KOPT-K1 (cell line): Measurements from ENCODE around the gene ADAMTS12.

Experiments used
- H3K27ac ChIP-seq: fragments of 200-600 bp; sonication (generic); 2 replicates; pipeline ENCODE4 v1.5.1; 2016; ENCODE audit warnings: antibody characterized with exemption, mild to moderate bottlenecking, low read depth, low read length; ENCODE audit not compliant: poor library complexity, severe bottlenecking
- H3K36me3 ChIP-seq: fragments of 200-600 bp; sonication (generic); 2 replicates; pipeline ENCODE4 v1.5.1; 2017; ENCODE audit warnings: antibody characterized with exemption, mild to moderate bottlenecking, low read length, moderate library complexity; ENCODE audit not compliant: insufficient read depth
- H3K9me3 ChIP-seq: fragments of 200-600 bp; sonication (generic); 2 replicates; pipeline ENCODE4 v1.5.1; 2017; ENCODE audit warnings: antibody characterized with exemption, low read length, mild to moderate bottlenecking; ENCODE audit not compliant: insufficient read depth, poor library complexity, severe bottlenecking

The ADAMTS12 gene

GRCh38 chr5:33639474-33639873, 252.3 kb downstream of the ADAMTS12 start:
- H3K36me3 ChIP-seq, result no peaks in the 10 kb centered on the region
- no peaks in the 10 kb centered on the region for H3K9me3 ChIP-seq
- H3K27ac ChIP-seq, result no peak overlapping the region

DNA sequence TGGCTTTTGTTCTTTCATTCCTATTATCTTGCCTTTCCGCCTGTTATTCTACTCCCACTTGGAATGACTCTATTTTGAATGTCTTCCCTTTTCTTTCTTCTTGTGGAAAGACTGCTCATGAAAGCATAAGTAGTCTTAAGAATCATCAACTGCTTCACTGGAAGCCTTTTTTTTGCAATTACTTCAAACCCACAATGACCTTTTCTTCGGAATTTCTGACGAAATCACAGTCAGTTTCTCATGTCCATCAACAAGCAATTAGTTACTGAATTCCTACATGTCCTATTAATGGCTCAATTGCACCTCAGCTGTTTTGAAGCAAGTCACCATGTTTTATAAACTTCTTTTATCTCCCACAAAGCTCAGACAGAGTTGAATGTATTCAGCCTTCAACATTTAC, 254.8 kb downstream of the ADAMTS12 start:
- no peaks in the 10 kb centered on the region for H3K36me3 ChIP-seq
- H3K9me3 ChIP-seq, result no peaks in the 10 kb centered on the region
- no peak overlapping the region for H3K27ac ChIP-seq

GRCh38 chr5:33635582-33635981, 256.2 kb downstream of the ADAMTS12 start:
- no peak overlapping the region for H3K27ac ChIP-seq
- H3K9me3 ChIP-seq, result no peaks in the 10 kb centered on the region
- H3K36me3 ChIP-seq, result no peaks in the 10 kb centered on the region

- no peak overlapping the region for H3K27ac ChIP-seq
- H3K36me3 ChIP-seq, result no peaks in the 10 kb centered on the region
- H3K9me3 ChIP-seq, result no peaks in the 10 kb centered on the region
Measured at GRCh38 chr5:33633699-33634098, 258.1 kb downstream of the ADAMTS12 start.

DNA sequence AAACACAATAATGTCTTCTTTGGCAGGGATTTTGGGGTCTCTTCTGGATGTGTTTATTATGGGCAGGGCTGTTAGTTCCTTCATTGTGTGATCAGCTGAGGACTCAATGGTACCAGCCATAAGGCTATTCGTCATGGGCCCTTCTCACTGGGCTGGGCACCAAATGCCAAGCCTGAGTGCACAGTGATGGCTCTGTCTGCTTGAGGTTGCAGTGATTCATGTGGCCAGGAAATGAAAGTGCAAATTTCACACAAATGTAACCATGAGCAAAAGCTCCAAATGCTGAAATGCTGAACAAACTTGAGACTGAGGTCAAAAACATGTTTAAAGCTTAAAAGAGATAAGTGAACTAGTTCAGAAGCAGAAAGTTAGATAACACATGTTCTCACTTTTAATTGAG, 260.0 kb downstream of the ADAMTS12 start:
- Histone ChIP-seq H3K27ac (no peak overlapping the region), H3K9me3 (no peaks in the 10 kb centered on the region)

GRCh38 chr5:33631139-33631538, 260.7 kb downstream of the ADAMTS12 start:
- Histone ChIP-seq H3K36me3 (no peaks in the 10 kb centered on the region), H3K27ac (no peak overlapping the region), H3K9me3 (no peaks in the 10 kb centered on the region)

More for the DNA sequence above, 260.0 kb downstream of the ADAMTS12 start:
- no peaks in the 10 kb centered on the region for H3K36me3 ChIP-seq

DNA sequence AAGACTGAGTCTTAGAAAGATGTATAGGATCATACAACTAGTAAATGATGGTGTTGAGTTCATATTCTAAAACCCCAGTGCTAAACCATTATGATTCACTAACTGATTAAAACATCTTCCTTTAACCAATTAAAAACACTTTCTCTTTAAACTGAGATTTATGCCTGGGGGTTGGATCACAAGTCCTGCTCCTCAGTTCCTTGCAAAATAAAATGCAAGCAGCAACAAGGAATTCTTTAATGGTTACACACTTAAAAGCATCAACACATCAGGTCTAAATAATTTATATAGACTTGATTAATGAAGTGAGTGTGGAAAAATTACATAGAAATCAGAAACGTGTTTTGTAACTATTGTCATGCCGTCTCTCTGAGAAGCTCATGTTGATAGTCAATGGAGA, 261.8 kb downstream of the ADAMTS12 start:
- no peak overlapping the region for H3K27ac ChIP-seq
- no peaks in the 10 kb centered on the region for H3K9me3 ChIP-seq
- no peaks in the 10 kb centered on the region for H3K36me3 ChIP-seq

GRCh38 chr5:33628796-33629195, 263.0 kb downstream of the ADAMTS12 start:
- H3K36me3 ChIP-seq, result no peaks in the 10 kb centered on the region
- H3K9me3 ChIP-seq, result no peaks in the 10 kb centered on the region
- no peak overlapping the region for H3K27ac ChIP-seq

GRCh38 chr5:33621514-33621913, 270.3 kb downstream of the ADAMTS12 start:
- no peaks in the 10 kb centered on the region for H3K36me3 ChIP-seq
- H3K27ac ChIP-seq, result no peak overlapping the region
- H3K9me3 ChIP-seq, result no peaks in the 10 kb centered on the region

DNA sequence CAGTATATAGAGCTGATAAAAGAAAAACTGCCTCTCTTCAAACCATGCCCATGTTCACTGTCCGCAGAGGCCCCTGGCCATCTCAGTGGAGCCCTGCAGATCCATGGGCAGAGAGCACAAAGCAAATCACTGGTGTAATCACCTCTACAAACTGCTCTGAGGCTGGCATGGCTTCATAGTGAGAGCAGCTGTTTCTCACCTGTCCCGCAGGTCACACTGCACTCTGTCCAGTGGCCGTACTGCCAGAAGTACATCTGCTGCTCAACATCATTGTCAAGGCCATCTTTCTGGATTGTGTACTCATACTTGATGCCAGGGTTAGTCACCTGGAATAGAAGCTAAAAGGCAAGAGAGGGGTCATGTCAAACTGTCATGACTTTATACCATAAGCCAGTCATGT, 277.8 kb downstream of the ADAMTS12 start:
- H3K36me3 ChIP-seq, result no peaks in the 10 kb centered on the region
- H3K9me3 ChIP-seq, result no peaks in the 10 kb centered on the region
- no peak overlapping the region for H3K27ac ChIP-seq

GRCh38 chr5:33612386-33612785, 279.4 kb downstream of the ADAMTS12 start:
- Histone ChIP-seq H3K36me3 (no peaks in the 10 kb centered on the region), H3K9me3 (no peaks in the 10 kb centered on the region), H3K27ac (no peak overlapping the region)

DNA sequence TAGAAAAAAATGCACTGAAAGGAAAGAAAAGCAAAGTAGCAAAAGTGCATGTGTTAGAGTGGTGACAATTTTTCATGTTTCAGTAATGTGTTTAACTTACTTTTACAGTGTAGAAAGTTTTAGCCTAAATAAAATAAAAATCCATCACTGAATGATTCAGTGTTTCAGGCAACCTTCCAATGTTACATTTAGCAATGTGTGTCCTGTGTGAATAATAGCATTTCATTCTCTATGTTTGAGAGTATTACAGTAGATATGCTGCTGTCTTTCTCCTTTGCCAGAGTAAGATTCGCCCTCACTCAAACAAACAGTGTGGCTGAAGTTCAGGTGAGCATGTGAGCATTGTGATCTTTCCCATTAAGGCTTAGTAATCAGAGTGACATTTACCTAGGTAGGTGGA, 279.9 kb downstream of the ADAMTS12 start:
- Histone ChIP-seq H3K27ac (no peak overlapping the region), H3K36me3 (no peaks in the 10 kb centered on the region), H3K9me3 (no peaks in the 10 kb centered on the region)

DNA sequence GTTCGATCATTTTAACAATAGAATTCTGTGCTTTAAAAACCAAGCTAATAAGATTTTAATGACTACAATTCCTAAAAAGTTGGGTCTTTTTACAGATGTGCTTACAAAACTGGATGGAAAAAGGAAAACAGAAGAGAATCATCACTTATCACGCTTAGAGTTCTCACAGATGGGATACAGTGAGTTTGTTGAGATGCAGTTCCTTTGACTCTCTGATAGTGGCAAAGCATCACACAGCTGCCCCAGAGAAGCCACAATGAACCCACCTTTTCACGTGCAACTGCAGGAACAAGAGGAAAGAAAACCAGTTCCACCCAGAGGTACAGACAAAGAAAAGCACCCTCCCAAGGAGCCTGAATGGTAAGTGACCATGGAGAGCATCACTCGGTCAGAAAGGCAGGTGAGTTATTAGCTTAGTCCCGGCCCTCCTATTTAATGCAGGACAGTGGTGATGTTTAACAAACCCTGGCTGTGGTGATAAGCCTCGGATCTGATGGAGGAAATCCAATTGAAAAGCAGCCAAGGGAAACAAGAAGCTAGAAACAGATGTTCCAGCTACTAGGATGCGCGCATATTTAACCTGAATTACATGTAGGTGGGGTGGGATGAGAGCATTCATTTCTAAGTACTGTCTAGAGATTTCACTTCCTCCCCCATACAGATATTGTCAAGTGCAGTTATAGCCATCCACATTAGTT, 283.3 kb downstream of the ADAMTS12 start:
- H3K27ac ChIP-seq, result no peak overlapping the region
- H3K36me3 ChIP-seq, result no peaks in the 10 kb centered on the region
- H3K9me3 ChIP-seq, result no peaks in the 10 kb centered on the region

DNA sequence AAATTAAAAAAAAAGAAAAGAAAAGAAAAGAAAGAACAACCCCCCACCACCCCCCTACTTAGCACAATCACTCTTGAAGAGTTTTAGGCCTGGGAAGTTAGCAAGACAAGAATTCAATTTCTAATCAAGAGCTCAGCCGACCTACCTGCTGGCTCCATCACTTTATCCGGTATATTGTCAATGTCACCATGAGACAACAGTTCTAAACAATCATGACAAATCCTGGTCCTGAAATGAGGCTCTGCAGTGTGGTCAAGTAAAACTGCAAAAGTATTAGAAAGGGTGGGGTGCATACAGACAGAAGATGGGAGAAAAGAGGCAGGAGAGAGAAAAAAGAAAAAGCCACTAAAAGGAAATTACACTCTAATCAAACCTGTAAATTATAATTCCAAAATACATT, 287.3 kb downstream of the ADAMTS12 start:
- H3K36me3 ChIP-seq, result no peaks in the 10 kb centered on the region
- H3K9me3 ChIP-seq, result no peaks in the 10 kb centered on the region

GRCh38 chr5:33601881-33602280, 289.9 kb downstream of the ADAMTS12 start:
- H3K27ac ChIP-seq, result no peak overlapping the region
- no peaks in the 10 kb centered on the region for H3K36me3 ChIP-seq
- no peaks in the 10 kb centered on the region for H3K9me3 ChIP-seq

More for the DNA sequence above, 287.3 kb downstream of the ADAMTS12 start:
- no peak overlapping the region for H3K27ac ChIP-seq

DNA sequence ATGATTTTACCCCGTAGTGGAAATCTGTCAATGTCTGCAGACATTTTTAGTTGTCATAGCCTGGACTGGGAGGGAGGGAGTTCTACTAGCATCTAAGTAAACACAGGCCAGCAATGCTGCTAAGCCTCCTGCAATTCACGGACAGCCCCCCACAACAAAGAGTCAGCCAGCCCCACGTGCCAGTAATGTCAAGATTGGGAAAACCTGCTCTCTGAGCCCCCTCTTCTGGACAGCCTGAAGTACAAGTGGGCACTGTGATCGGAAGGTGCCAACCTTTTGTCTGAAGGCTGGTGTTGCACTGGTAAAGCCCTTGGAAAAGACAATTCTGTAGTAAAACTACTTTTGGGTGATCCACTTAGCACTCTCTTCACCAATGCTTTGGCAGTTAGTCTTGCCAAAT, 296.5 kb downstream of the ADAMTS12 start:
- no peaks in the 10 kb centered on the region for H3K36me3 ChIP-seq
- H3K27ac ChIP-seq, result no peak overlapping the region
- no peaks in the 10 kb centered on the region for H3K9me3 ChIP-seq
